ENCODE results near the gene GPHA2. TPM values are rescaled to one million over a fixed set of nuclear protein-coding genes. Genes with fewer than 3 reads are reported as not detected.
A peak's percentile ranks its signal among the peaks of the same experiment; 100 is the strongest.

Gene GPHA2
- total and polyA plus RNA-seq, 2 of the 13 experiments (the other 11 are each of a cell fraction or from before 2014, with no cell fraction given): 13.0 to 19.1 TPM

DNA sequence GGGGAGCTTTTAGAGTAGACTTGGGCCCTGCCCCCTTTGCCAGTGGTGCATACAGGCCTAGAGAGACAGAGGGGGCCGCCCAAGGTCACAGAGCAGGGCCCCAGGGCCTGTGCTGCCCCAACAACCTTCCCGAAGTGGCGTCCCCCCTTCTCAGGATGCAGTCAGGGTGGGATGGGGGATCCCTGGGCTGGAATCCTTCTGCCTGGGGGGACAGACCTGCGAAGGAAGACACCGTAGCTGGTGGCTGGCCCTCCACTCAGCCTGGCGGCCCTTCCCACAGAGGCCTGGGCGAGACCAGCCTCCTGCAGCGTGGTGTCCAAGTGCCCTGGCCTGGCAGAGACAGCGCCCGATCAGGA, 42.9 kb downstream of the GPHA2 start (continued):
- TF ChIP-seq, protein P1, sequence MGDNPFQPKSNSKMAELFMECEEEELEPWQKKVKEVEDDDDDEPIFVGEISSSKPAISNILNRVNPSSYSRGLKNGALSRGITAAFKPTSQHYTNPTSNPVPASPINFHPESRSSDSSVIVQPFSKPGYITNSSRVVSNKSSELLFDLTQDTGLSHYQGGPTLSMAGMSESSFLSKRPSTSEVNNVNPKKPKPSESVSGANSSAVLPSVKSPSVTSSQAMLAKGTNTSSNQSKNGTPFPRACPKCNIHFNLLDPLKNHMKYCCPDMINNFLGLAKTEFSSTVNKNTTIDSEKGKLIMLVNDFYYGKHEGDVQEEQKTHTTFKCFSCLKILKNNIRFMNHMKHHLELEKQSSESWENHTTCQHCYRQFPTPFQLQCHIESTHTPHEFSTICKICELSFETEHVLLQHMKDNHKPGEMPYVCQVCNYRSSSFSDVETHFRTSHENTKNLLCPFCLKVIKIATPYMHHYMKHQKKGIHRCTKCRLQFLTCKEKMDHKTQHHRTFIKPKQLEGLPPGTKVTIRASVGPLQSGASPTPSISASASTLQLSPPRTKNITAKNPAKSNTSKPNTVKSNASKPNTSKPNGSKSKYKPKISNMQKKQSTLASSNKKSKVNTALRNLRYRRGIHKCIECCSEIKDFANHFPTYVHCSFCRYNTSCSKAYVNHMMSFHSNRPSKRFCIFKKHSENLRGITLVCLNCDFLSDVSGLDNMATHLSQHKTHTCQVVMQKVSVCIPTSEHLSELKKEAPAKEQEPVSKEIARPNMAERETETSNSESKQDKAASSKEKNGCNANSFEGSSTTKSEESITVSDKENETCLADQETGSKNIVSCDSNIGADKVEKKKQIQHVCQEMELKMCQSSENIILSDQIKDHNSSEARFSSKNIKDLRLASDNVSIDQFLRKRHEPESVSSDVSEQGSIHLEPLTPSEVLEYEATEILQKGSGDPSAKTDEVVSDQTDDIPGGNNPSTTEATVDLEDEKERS (CRISPR knock-in tag; IDR thresholded peaks at IDR 0.05): no peak; the same call in 1 of the 2 replicates
- TF ChIP-seq HNRNPLL (IDR thresholded peaks at IDR 0.05; ENCODE audit: low read depth, low read length, poor library complexity, severe bottlenecking) (peak; percentile 11), SIN3B (IDR thresholded peaks at IDR 0.05; ENCODE audit: low read length) (no peak), MTF2 (CRISPR knock-in tag; IDR thresholded peaks at IDR 0.05; ENCODE audit: borderline replicate concordance) (no peak), ZNF556 (CRISPR knock-in tag; IDR thresholded peaks at IDR 0.05; ENCODE audit: borderline replicate concordance) (no peak; the same call in 1 of the 2 replicates), ZNF274 (CRISPR knock-in tag; IDR thresholded peaks at IDR 0.05) (no peak), NRL (CRISPR knock-in tag; IDR thresholded peaks at IDR 0.05; ENCODE audit: borderline replicate concordance) (no peak), XBP1 (CRISPR knock-in tag; IDR thresholded peaks at IDR 0.05) (no peak)
- TF ChIP-seq, protein P2, sequence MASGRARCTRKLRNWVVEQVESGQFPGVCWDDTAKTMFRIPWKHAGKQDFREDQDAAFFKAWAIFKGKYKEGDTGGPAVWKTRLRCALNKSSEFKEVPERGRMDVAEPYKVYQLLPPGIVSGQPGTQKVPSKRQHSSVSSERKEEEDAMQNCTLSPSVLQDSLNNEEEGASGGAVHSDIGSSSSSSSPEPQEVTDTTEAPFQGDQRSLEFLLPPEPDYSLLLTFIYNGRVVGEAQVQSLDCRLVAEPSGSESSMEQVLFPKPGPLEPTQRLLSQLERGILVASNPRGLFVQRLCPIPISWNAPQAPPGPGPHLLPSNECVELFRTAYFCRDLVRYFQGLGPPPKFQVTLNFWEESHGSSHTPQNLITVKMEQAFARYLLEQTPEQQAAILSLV (CRISPR knock-in tag; IDR thresholded peaks at IDR 0.05; ENCODE audit: borderline replicate concordance): no peak
- TF ChIP-seq, protein P3, sequence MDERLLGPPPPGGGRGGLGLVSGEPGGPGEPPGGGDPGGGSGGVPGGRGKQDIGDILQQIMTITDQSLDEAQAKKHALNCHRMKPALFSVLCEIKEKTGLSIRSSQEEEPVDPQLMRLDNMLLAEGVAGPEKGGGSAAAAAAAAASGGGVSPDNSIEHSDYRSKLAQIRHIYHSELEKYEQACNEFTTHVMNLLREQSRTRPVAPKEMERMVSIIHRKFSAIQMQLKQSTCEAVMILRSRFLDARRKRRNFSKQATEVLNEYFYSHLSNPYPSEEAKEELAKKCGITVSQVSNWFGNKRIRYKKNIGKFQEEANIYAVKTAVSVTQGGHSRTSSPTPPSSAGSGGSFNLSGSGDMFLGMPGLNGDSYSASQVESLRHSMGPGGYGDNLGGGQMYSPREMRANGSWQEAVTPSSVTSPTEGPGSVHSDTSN (CRISPR knock-in tag; IDR thresholded peaks at IDR 0.05): no peak

Measured in HepG2 (cell line).